ENCODE measurements around the gene APC2. TPM values are rescaled to one million over a fixed set of nuclear protein-coding genes. Genes with fewer than 3 reads are reported as not detected.

Gene APC2
- total RNA-seq, 1 donor from 2014 or later = 0.12 TPM

DNA sequence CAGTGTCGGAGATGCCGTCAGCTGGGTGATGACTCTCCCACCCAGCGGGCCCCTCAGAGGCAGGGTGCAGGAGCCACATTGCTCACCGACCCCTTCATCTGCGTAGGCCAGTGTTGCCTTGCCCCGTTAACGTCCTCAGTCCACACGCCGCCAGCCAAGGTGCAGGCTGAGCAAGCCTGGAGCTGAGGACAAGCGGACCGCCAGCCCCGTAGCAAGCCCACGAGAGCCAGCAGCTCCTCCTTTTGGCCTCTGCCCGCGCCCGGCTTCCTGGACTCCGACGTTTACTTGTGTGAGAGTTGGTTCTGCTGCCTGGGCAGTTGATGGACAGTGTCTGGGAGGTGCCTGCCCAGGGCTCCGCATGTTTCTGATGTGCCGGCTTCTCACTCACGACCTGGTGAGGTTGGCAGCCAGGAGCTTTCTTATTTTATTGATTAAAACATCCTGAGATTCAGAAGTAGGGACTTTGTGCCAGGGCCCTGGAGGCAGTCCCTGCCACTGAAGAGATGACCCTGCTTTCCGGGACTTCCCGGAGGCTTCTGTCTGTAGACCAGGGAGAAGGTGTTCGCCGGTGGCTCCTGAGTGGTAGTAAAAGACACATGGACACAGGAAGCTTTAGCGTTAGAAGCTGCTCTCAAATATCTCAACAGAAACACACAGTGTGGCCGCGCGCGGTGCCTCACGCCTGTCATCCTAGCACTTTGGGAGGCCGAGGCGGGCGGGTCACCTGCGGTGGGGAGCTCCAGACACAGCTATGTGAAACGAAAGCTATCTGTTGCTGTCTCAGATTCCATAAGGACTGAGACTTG lies 36.7 kb upstream of the APC2 start:
- Histone ChIP-seq H3K4me3 (no peak overlapping the region), H3K36me3 (peaks cover 38% of the 10 kb centered on the region), H3K4me1 (peaks cover 93% of the 10 kb centered on the region), H3K27me3 (ENCODE audit: low read depth) (no peaks in the 10 kb centered on the region), H3K27ac (no peak overlapping the region), H3K9me3 (no peaks in the 10 kb centered on the region)
- TF ChIP-seq, protein P1, sequence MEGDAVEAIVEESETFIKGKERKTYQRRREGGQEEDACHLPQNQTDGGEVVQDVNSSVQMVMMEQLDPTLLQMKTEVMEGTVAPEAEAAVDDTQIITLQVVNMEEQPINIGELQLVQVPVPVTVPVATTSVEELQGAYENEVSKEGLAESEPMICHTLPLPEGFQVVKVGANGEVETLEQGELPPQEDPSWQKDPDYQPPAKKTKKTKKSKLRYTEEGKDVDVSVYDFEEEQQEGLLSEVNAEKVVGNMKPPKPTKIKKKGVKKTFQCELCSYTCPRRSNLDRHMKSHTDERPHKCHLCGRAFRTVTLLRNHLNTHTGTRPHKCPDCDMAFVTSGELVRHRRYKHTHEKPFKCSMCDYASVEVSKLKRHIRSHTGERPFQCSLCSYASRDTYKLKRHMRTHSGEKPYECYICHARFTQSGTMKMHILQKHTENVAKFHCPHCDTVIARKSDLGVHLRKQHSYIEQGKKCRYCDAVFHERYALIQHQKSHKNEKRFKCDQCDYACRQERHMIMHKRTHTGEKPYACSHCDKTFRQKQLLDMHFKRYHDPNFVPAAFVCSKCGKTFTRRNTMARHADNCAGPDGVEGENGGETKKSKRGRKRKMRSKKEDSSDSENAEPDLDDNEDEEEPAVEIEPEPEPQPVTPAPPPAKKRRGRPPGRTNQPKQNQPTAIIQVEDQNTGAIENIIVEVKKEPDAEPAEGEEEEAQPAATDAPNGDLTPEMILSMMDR (IDR thresholded peaks at IDR 0.05) = no peak
- no peak for ATAC-seq
- no peak for DNase-seq
- intact Hi-C loops (cut with DNase I) = no loop called here

GRCh38 chr19:1416014-1416841 lies 33.7 kb upstream of the APC2 start:
- peak overlapping the region; percentile 85 for H3K27ac ChIP-seq
- H3K4me3 ChIP-seq = peak overlapping the region; percentile 32
- intact Hi-C loops (cut with DNase I) = no loop called here
- H3K9me3 ChIP-seq = no peaks in the 10 kb centered on the region
- ATAC-seq = peak in 1 of 2 donors; percentile 3
- H3K27me3 ChIP-seq (ENCODE audit: low read depth) = no peaks in the 10 kb centered on the region
- TF ChIP-seq, protein P1 (IDR thresholded peaks at IDR 0.05) = no peak
- no peak for DNase-seq
- peaks cover 75% of the 10 kb centered on the region for H3K4me1 ChIP-seq
- H3K36me3 ChIP-seq = peaks cover 51% of the 10 kb centered on the region

GRCh38 chr19:1417145-1417544 lies 32.8 kb upstream of the APC2 start:
- no peak for DNase-seq
- H3K27me3 ChIP-seq (ENCODE audit: low read depth) = no peaks in the 10 kb centered on the region
- H3K27ac ChIP-seq = peak overlapping the region; percentile 85
- peaks cover 55% of the 10 kb centered on the region for H3K36me3 ChIP-seq
- peaks cover 66% of the 10 kb centered on the region for H3K4me1 ChIP-seq
- ATAC-seq = no peak
- H3K9me3 ChIP-seq = no peaks in the 10 kb centered on the region
- TF ChIP-seq, protein P1 (IDR thresholded peaks at IDR 0.05) = no peak
- no peak overlapping the region for H3K4me3 ChIP-seq
- intact Hi-C loops (cut with DNase I) = no loop called here

GRCh38 chr19:1417681-1418495 lies 32.0 kb upstream of the APC2 start:
- Histone ChIP-seq H3K36me3 (peaks cover 59% of the 10 kb centered on the region), H3K27ac (peak overlapping the region; percentile 24), H3K27me3 (ENCODE audit: low read depth) (no peaks in the 10 kb centered on the region), H3K4me3 (no peak overlapping the region), H3K9me3 (no peaks in the 10 kb centered on the region), H3K4me1 (peaks cover 58% of the 10 kb centered on the region)
- TF ChIP-seq, protein P1 (IDR thresholded peaks at IDR 0.05) = no peak
- intact Hi-C loops (cut with DNase I) = no loop called here
- ATAC-seq (no peak), DNase-seq (no peak)

DNA sequence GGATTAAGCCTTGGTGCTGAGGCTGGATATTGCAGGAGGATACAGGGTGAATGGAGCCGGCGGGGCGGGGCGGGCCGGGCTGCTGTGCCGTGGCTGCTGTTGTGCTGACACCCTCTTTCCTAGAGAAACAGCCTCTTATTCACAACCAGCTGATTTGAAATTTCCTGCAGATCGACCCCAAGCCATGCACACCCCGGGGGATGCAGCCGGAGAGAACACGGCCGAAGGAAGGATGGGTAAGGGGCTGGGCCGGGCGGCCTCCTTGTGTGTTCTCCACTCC lies 31.5 kb upstream of the APC2 start:
- no peaks in the 10 kb centered on the region for H3K9me3 ChIP-seq
- H3K27ac ChIP-seq = no peak overlapping the region
- ATAC-seq (no peak), DNase-seq (no peak)
- H3K36me3 ChIP-seq = peaks cover 59% of the 10 kb centered on the region
- intact Hi-C loops (cut with DNase I) = no loop called here
- H3K27me3 ChIP-seq (ENCODE audit: low read depth) = no peaks in the 10 kb centered on the region
- peaks cover 53% of the 10 kb centered on the region for H3K4me1 ChIP-seq
- TF ChIP-seq, protein P1 (IDR thresholded peaks at IDR 0.05) = no peak
- H3K4me3 ChIP-seq = no peak overlapping the region

All from lower lobe of right lung (tissue), 2 donors.